HepG2 (cell line): ENCODE measurements around the gene MORC4. TPM values are rescaled to one million over a fixed set of nuclear protein-coding genes. Genes with fewer than 3 reads are reported as not detected.

Experiments used
- ATAC-seq: fragments of 200-7000 bp; cut with Tn5 transposase; 3 replicates; pipeline ENCODE4 v1.9.1; 2020; ENCODE audit warnings: mild to moderate bottlenecking, moderate library complexity
- BruUV-seq: library from RNA; stranded (reverse); fragments of 400-500 nt; replicated peaks from 2 replicates; lab custom pipeline; 2021; lab: Mats Ljungman, UMichigan
- CTCF ChIA-PET: fragments of 300-600 bp; formaldehyde crosslinking; extraction: SDS; loops from one replicate; lab custom pipeline; 2021; ENCODE audit warnings: low total read pairs, inconsistent platforms, low intra/inter-chr PET ratio; lab: Yijun Ruan, JAX
- POLR2A ChIA-PET: fragments of 350-600 bp; sonication (Branson Sonifier 250); formaldehyde crosslinking; loops from one replicate; lab custom pipeline; 2020; ENCODE audit warnings: antibody characterized with exemption, inconsistent platforms; lab: Yijun Ruan, JAX
- DNase-seq: peaks from one replicate; pipeline ENCODE4 v3.0.0-alpha.2; 2015; ENCODE audit warnings: low spot score
- FAIRE-seq: peaks from 3 replicates; lab custom pipeline; 2011; peaks lifted over from hg19 to GRCh38; lab: Jason Lieb, UNC
- H2AFZ ChIP-seq: one replicate; pipeline ENCODE4 v1.6.1; 2011; ENCODE audit warnings: low read length, inconsistent platforms
- H3K27ac ChIP-seq: fragments of 300-600 bp; 3 replicates; pipeline ENCODE4 v1.8.0; 2011; ENCODE audit warnings: mixed run types, mild to moderate bottlenecking, mixed read lengths, low read length, inconsistent platforms; ENCODE audit not compliant: insufficient read depth; ENCODE audit errors: extremely low read length
- H3K27me3 ChIP-seq, 2 experiments: fragments of 200-600 bp in 1 of 2; 2 replicates in 1 of 2; 3 replicates in 1 of 2; pipeline versions ENCODE4 v1.6.0 to v1.8.0; 2011; ENCODE audit warnings: low read length in 2 of 2, mild to moderate bottlenecking in 2 of 2, moderate library complexity in 2 of 2, inconsistent platforms in 1 of 2; ENCODE audit not compliant: insufficient read depth in 2 of 2, control insufficient read depth in 1 of 2
- H3K36me3 ChIP-seq, 2 experiments: fragments of 200-600 bp in 1 of 2; replicated peaks in 1 of 2; 2 replicates in 1 of 2; 3 replicates in 1 of 2; pipeline versions ENCODE4 v1.5.1 to v1.8.0; 2011; ENCODE audit warnings: low read length in 2 of 2, inconsistent platforms in 1 of 2; ENCODE audit not compliant: insufficient read depth in 2 of 2, control insufficient read depth in 1 of 2
- H3K4me1 ChIP-seq: 2 replicates; pipeline ENCODE4 v1.5.1; 2012; ENCODE audit warnings: low read length, inconsistent platforms; ENCODE audit not compliant: insufficient read depth
- H3K4me2 ChIP-seq: 2 replicates; pipeline ENCODE4 v1.6.0; 2011; ENCODE audit warnings: low read depth, low read length, inconsistent platforms
- H3K4me3 ChIP-seq, 3 experiments: fragments of 200-600 bp in 1 of 3; sonication (generic), shearing (Covaris generic) in 1 of 3; replicated peaks in 1 of 3; 2 replicates each; pipeline ENCODE4 v1.5.1; 2011 to 2016; ENCODE audit warnings: low read length in 3 of 3, inconsistent platforms in 2 of 3, low read depth in 2 of 3, mild to moderate bottlenecking in 2 of 3, control low read depth in 1 of 3, mixed read lengths in 1 of 3; ENCODE audit not compliant: insufficient read depth in 1 of 3
- H3K79me2 ChIP-seq: one replicate; pipeline ENCODE4 v1.6.1; 2011; ENCODE audit warnings: low read length, inconsistent platforms; ENCODE audit not compliant: insufficient read depth
- H3K9ac ChIP-seq: 2 replicates; pipeline ENCODE4 v1.6.0; 2011; ENCODE audit warnings: mild to moderate bottlenecking, low read depth, low read length, inconsistent platforms; ENCODE audit not compliant: insufficient read depth
- H3K9me3 ChIP-seq: 2 replicates; pipeline ENCODE4 v1.5.1; 2012; ENCODE audit warnings: mild to moderate bottlenecking, low read length
- H4K20me1 ChIP-seq: 2 replicates; pipeline ENCODE4 v1.6.0; 2011; ENCODE audit warnings: inconsistent platforms, mild to moderate bottlenecking, low read length, moderate library complexity; ENCODE audit not compliant: insufficient read depth
- GPN1 ChIP-seq: sonication (generic); formaldehyde crosslinking; IDR thresholded peaks from 2 replicates; pipeline ENCODE4 v1.5.1; 2020; ENCODE audit warnings: missing genetic modification reagents, borderline replicate concordance
- JUNB ChIP-seq: sonication (generic); formaldehyde crosslinking; IDR thresholded peaks from 2 replicates; pipeline ENCODE4 v1.8.0; 2022; ENCODE audit warnings: missing genetic modification reagents, mild to moderate bottlenecking, borderline replicate concordance
- MAFK ChIP-seq, 2 experiments: IDR thresholded peaks in 1 of 2; conservative IDR thresholded peaks in 1 of 2; 2 replicates each; pipeline ENCODE4 v1.6.1; 2011; ENCODE audit warnings: improper control_type of control experiment in 2 of 2, low read length in 2 of 2
- SNAPC2 ChIP-seq: sonication (generic); formaldehyde crosslinking; IDR thresholded peaks from 2 replicates; pipeline ENCODE4 v1.8.1; 2022; ENCODE audit warnings: mild to moderate bottlenecking, missing genetic modification reagents
- WGBS: methylation state at CpG from one replicate; pipeline ENCODE4 v1.1.6; 2017; ENCODE audit warnings: low lambda C conversion rate; 5-methylcytosine and 5-hydroxymethylcytosine counted together
- in situ Hi-C: cut with HindIII; loops from 2 replicates; pipeline ENCODE4 v1.10.0; 2017; ENCODE audit warnings: low pct_unique_long_range_greater_than_20kb; ENCODE audit not compliant: extremely low pct_ligation_motif_present
- intact Hi-C: fragments of 100-400 bp; cut with micrococcal nuclease; formaldehyde crosslinking; loops from one replicate; pipeline ENCODE4 v1.10.0; 2022; ENCODE audit not compliant: unreplicated experiment
- polyA plus RNA-seq, 8 experiments: library from polyadenylated mRNA; depleted of rRNA in 3 of 8; stranded (reverse) in 7 of 8; unstranded in 1 of 8; fragments of >200 nt; fragmentation: Illumina TruSeq in 4 of 8; extraction: Trizol in 4 of 8; gene quantifications; 2 replicates each; pipeline versions ENCODE4 v1.2.1 to v1.2.3, GENCODE V29; 2011 to 2016; ENCODE audit warnings: low read depth in 4 of 8, missing spikeins in 1 of 8, mixed read lengths in 1 of 8; ENCODE audit not compliant: insufficient read depth in 1 of 8
- total RNA-seq, 5 experiments: library from RNA; depleted of rRNA; stranded (reverse); fragments of >200 nt; fragmentation: Illumina TruSeq; extraction: Trizol; gene quantifications; 2 replicates each; pipeline ENCODE4 v1.2.3, GENCODE V29; 2016; ENCODE audit warnings: low read depth in 1 of 5
- TF ChIP-seq, protein P1 (sequence below): IDR thresholded peaks from 2 replicates; pipeline ENCODE4 v1.6.1; 2012; ENCODE audit warnings: low read depth, low read length, improper control_type of control experiment
- TF ChIP-seq, protein P2 (sequence below): sonication (generic); formaldehyde crosslinking; IDR thresholded peaks from 2 replicates; pipeline ENCODE4 v1.5.1; 2020; ENCODE audit warnings: missing genetic modification reagents, mild to moderate bottlenecking, borderline replicate concordance

The MORC4 gene
- total and polyA plus RNA-seq, 2 of the 13 experiments (the other 11 are each of a cell fraction or from before 2014, with no cell fraction given) = 7.3 to 17.6 TPM

DNA sequence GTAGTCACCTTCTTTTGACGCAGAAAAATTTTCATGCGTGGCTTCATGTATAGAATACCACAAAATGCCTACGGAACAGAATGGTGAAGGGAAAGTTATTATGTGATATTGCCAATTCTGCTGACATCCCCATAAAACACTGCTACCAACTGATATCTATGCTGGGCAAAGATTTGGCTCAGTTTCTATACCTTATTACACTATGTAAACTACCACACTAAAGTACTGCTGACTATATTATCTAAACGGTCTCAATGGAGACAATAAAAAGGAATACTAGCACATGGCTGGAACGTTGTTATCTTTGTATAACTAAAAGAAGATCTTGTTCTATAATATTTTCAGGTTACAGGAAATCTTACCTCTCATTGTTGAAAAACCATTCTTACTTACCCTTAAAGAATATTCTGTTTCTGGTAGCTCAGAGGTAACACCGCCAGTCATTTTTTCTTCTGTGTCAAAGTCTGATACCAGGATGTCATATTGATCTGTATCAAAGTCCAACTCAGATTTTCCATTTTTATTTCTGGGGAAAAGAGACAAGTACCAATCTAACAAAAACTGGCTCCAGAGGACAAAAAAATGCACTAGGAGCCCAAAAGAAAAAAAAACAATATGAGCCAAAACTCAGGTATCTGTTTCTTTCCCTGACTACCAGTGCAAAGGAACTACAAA, 18.9 kb downstream of the MORC4 start:
- in situ Hi-C loops (no loop called here), intact Hi-C loops (no loop called here)
- H2AFZ ChIP-seq = no peak overlapping the region
- ChIA-PET CTCF (no interaction called here), POLR2A (no interaction called here)
- 91% methylated on average over 6 of the region's 6 CpGs for WGBS
- no peak overlapping the region for H3K27ac ChIP-seq
- no peaks in the 10 kb centered on the region for H4K20me1 ChIP-seq
- no peaks in the 10 kb centered on the region for H3K9me3 ChIP-seq
- H3K79me2 ChIP-seq = no peaks in the 10 kb centered on the region
- no TSS peak for BruUV-seq
- H3K9ac ChIP-seq = no peak overlapping the region
- FAIRE-seq (no peak), ATAC-seq (no peak), DNase-seq (no peak)
- peaks cover 7% of the 10 kb centered on the region; the same call in 1 of the 2 replicates for H3K4me1 ChIP-seq
- no peaks in the 10 kb centered on the region for H3K27me3 ChIP-seq
- 0 out of 4 replicates have a peak, but pooled peaks of 1 of the 2 experiments have one; percentile 18 for TF ChIP-seq MAFK (conservative IDR thresholded peaks at IDR 0.05 in 1 of 2, IDR thresholded peaks at IDR 0.05 in 1 of 2; ENCODE audit: low read length in 2 of 2)
- no peak for TF ChIP-seq JUNB
- TF ChIP-seq GPN1 (CRISPR knock-in tag) = no peak
- TF ChIP-seq, protein P1, sequence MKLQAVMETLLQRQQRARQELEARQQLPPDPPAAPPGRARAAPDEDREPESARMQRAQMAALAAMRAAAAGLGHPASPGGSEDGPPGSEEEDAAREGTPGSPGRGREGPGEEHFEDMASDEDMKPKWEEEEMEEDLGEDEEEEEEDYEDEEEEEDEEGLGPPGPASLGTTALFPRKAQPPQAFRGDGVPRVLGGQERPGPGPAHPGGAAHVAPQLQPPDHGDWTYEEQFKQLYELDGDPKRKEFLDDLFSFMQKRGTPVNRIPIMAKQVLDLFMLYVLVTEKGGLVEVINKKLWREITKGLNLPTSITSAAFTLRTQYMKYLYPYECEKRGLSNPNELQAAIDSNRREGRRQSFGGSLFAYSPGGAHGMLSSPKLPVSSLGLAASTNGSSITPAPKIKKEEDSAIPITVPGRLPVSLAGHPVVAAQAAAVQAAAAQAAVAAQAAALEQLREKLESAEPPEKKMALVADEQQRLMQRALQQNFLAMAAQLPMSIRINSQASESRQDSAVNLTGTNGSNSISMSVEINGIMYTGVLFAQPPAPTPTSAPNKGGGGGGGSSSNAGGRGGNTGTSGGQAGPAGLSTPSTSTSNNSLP = 0 out of 2 replicates have a peak, but pooled peaks have one; percentile 18
- TF ChIP-seq, protein P2, sequence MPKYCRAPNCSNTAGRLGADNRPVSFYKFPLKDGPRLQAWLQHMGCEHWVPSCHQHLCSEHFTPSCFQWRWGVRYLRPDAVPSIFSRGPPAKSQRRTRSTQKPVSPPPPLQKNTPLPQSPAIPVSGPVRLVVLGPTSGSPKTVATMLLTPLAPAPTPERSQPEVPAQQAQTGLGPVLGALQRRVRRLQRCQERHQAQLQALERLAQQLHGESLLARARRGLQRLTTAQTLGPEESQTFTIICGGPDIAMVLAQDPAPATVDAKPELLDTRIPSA (CRISPR knock-in tag) = no peak
- TF ChIP-seq SNAPC2 = no peak
- no peaks in the 10 kb centered on the region for H3K36me3 ChIP-seq
- H3K4me2 ChIP-seq = no peak overlapping the region
- H3K4me3 ChIP-seq = no peak overlapping the region
